AG09309 (cell line): ENCODE measurements around the gene IL22RA1.
A peak's percentile ranks its signal among the peaks of the same experiment; 100 is the strongest.

Source experiments
- DNase-seq: peaks from one replicate; pipeline ENCODE4 v3.0.0-alpha.2; 2010; ENCODE audit warnings: low read depth
- H3K4me3 ChIP-seq: 2 replicates; pipeline ENCODE4 v1.5.1; 2011; ENCODE audit warnings: mild to moderate bottlenecking, low read depth, low read length, moderate library complexity; ENCODE audit not compliant: control insufficient read depth
- CTCF ChIP-seq: IDR thresholded peaks from 2 replicates; pipeline ENCODE4 v1.5.1; 2011; ENCODE audit warnings: mild to moderate bottlenecking, low read depth, low read length, inconsistent platforms; ENCODE audit not compliant: insufficient read depth, control insufficient read depth; ENCODE audit errors: missing control alignments

The IL22RA1 gene

GRCh38 chr1:24074817-24075589 lies 67.9 kb downstream of the IL22RA1 start:
- TF ChIP-seq CTCF: no peak
- DNase-seq: no peak
- no peak overlapping the region for H3K4me3 ChIP-seq

GRCh38 chr1:24074196-24074595 lies 68.7 kb downstream of the IL22RA1 start:
- H3K4me3 ChIP-seq: no peak overlapping the region
- DNase-seq: no peak
- TF ChIP-seq CTCF: no peak

GRCh38 chr1:24071941-24072340 lies 71.0 kb downstream of the IL22RA1 start:
- no peak for DNase-seq
- no peak overlapping the region for H3K4me3 ChIP-seq
- TF ChIP-seq CTCF: no peak

- no peak for DNase-seq
- no peak overlapping the region for H3K4me3 ChIP-seq
Observed at GRCh38 chr1:24070821-24071393, 72.0 kb downstream of the IL22RA1 start.

GRCh38 chr1:24069817-24070216 lies 73.1 kb downstream of the IL22RA1 start:
- H3K4me3 ChIP-seq: no peak overlapping the region
- TF ChIP-seq CTCF: no peak
- DNase-seq: no peak

More at GRCh38 chr1:24070821-24071393, 72.0 kb downstream of the IL22RA1 start:
- peak; percentile 95 for TF ChIP-seq CTCF
